Liver (tissue), 3 donors: ENCODE data around the gene ZNF70.

Experiments used
- ATF3 ChIP-seq: IDR thresholded peaks from 2 replicates; pipeline ENCODE4 v1.6.1; 2016; ENCODE audit warnings: antibody characterized with exemption
- CTCF ChIP-seq: fragments of 150-350 bp; IDR thresholded peaks from 2 replicates; pipeline ENCODE4 v1.5.1; 2017; ENCODE audit warnings: improper control_type of control experiment, low read depth, low read length; ENCODE audit not compliant: missing input control
- REST ChIP-seq: IDR thresholded peaks from 2 replicates; pipeline ENCODE4 v1.6.1; 2016; ENCODE audit warnings: antibody characterized with exemption, mild to moderate bottlenecking
- TAF1 ChIP-seq: conservative IDR thresholded peaks from 2 replicates; pipeline ENCODE4 v1.6.1; 2016; ENCODE audit warnings: antibody characterized with exemption, mild to moderate bottlenecking
- donor health status: healthy.
- donor health status: healthy.

- TF ChIP-seq TAF1 (no peak), CTCF (no peak), REST (no peak), ATF3 (no peak)
Observed at GRCh38 chr22:23781511-23782183, 30.7 kb upstream of the ZNF70 start.
